Peyer's patch (tissue), 4 donors: ENCODE measurements around the gene KRTAP3-2.

Experiments
- CTCF ChIP-seq, 6 experiments: fragments of 450-650 bp in 4 of 6; fragments of 200-600 bp in 2 of 6; sonication (generic) in 1 of 6; IDR thresholded peaks; one replicate each; pipeline ENCODE4 v1.5.1; 2017 to 2019; ENCODE audit warnings: antibody characterized with exemption in 6 of 6, mild to moderate bottlenecking in 3 of 6, moderate library complexity in 1 of 6
- POLR2A ChIP-seq, 2 donors: fragments of 450-650 bp; IDR thresholded peaks; one replicate each; pipeline ENCODE4 v1.5.1; 2017; ENCODE audit warnings: antibody characterized with exemption in 2 of 2, mild to moderate bottlenecking in 2 of 2, moderate library complexity in 2 of 2

GRCh38 chr17:41002814-41003213 lies 3.1 kb upstream of the KRTAP3-2 start:
- no peak for TF ChIP-seq CTCF (IDR thresholded peaks at IDR 0.05)
- TF ChIP-seq POLR2A (IDR thresholded peaks at IDR 0.05): no peak
